ENCODE measurements around the gene NPC2.

GRCh38 chr14:74457565-74457895 lies 35.6 kb downstream of the NPC2 start:
- TF ChIP-seq CTCF (IDR thresholded peaks at IDR 0.05 in 4 of 5, conservative IDR thresholded peaks at IDR 0.05 in 1 of 5), result no peak
- TF ChIP-seq POLR2A (IDR thresholded peaks at IDR 0.05), result no peak

Data from gastrocnemius medialis (tissue), 4 donors.